Measurements from ENCODE around the gene MAD1L1.
"Not testable (repeated sequence)": the region's sequence is repeated elsewhere in the genome, so short reads cannot be mapped to it uniquely, and the experiment has no call there.

The MAD1L1 gene

GRCh38 chr7:1842321-1843221, 390.2 kb downstream of the MAD1L1 start:
- no peak for DNase-seq

- DNase-seq = not testable (repeated sequence)
Measured at GRCh38 chr7:1841286-1842021, 391.3 kb downstream of the MAD1L1 start.

- DNase-seq = not testable (repeated sequence)
Measured at GRCh38 chr7:1840744-1841143, 392.0 kb downstream of the MAD1L1 start.

GRCh38 chr7:1839701-1840100, 393.0 kb downstream of the MAD1L1 start:
- DNase-seq = no peak

GRCh38 chr7:1838911-1839531, 393.7 kb downstream of the MAD1L1 start:
- DNase-seq = not testable (repeated sequence)

GRCh38 chr7:1838544-1838872, 394.2 kb downstream of the MAD1L1 start:
- not testable (repeated sequence) for DNase-seq

GRCh38 chr7:1837696-1838543, 394.8 kb downstream of the MAD1L1 start:
- DNase-seq = not testable (repeated sequence)

DNA sequence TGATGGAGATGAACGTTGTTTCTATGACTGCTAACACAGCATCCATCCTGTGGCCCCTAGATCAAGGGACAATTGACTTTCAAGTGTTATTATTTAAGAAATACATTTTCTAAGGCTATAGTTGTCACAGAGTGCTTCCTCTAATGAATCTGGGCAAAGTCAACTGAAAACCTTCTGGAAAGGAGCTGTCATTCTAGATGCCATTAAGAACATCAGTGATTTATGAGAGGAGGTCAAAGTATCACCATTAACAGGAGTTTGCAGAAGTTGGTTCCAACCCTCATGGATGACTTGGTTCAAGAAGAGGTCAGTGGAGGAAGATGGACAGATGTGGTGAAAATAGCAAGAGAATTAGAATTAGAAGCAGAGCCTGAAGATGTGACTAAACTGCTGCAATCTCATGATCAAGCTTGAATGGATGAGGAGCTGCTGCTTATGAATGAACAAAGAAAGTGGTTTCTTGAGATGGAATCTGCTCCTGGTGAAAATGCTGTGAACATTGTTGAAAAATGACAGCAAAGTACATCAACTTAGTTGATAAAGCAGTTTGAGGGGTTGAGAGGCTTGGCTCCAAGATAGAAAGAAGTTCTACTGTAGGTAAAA, 400.7 kb downstream of the MAD1L1 start:
- not testable (repeated sequence) for DNase-seq

DNA sequence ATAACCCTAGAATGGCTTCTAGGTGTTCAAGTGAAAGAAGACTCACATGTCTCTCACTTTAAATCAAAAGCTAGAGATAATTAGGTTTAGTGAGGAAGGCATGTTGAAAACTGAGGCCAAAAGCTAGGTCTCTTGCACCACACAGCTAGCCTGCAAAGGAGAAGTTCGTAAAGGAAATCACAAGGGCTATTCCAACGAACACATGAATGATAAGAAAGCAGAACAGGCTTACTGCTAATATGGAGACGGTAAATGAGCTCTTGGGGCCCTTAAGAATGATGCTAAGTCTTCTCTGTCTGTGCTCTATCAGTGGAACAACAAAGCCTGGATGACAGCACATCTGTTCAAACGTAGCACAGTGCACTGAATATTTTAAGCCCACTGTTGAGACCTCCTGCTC, 401.3 kb downstream of the MAD1L1 start:
- not testable (repeated sequence) for DNase-seq

DNA sequence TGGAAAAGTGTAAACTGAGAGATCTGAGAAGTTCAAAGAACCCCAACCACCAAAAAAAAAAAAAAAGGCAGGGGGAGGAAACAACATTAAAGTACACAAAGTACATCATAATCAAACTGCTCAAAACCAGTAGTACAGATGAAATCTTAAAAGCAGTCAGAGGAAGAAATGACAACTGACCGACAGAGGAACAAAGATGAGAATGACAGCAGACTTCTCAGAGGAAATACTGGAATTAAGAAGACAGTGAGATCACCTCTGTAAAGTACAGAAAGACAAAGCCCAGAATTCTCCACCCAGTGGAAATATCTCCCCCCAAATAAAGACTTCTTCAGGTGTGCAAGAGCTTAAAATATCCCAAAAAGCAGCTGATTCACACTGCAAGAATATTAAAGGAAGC, 403.1 kb downstream of the MAD1L1 start:
- DNase-seq = not testable (repeated sequence)

- no peak for DNase-seq
Measured at GRCh38 chr7:1829111-1829510, 403.6 kb downstream of the MAD1L1 start.

DNA sequence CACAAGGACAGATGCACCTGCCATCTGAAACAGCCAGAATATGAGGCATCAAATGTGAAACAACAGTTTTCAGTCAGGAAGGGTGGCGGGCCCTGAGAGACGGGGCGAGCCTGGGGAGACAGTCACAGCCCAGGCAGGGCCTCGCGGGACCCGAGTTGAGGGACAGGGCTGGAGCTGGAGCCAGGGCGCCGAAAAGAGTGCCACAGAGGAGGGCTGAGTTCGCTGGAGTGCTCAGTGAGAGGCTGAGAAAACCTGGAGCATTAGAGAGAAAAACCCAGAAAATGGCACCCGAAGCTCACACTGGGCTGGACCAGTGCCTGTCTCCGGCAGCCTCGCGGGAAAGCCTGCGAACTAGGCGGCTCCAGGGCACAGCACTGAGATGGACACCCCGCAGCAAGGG, 404.6 kb downstream of the MAD1L1 start:
- not testable (repeated sequence) for DNase-seq

GRCh38 chr7:1827521-1827981, 405.2 kb downstream of the MAD1L1 start:
- not testable (repeated sequence) for DNase-seq

GRCh38 chr7:1826931-1827330, 405.8 kb downstream of the MAD1L1 start:
- not testable (repeated sequence) for DNase-seq

GRCh38 chr7:1825897-1826741, 406.6 kb downstream of the MAD1L1 start:
- DNase-seq = no peak

GRCh38 chr7:1825647-1825896, 407.2 kb downstream of the MAD1L1 start:
- DNase-seq = not testable (repeated sequence)

- not testable (repeated sequence) for DNase-seq
Measured at GRCh38 chr7:1824882-1825646, 407.7 kb downstream of the MAD1L1 start.

- DNase-seq = not testable (repeated sequence)
Measured at GRCh38 chr7:1824151-1824881, 408.4 kb downstream of the MAD1L1 start.

GRCh38 chr7:1823376-1824150, 409.2 kb downstream of the MAD1L1 start:
- DNase-seq = no peak

Measured in cerebellar nuclear complex (tissue), 1 donor.